T-helper 2 cell treated with Interferon-gamma antibody and Interleukin-4, amounts not matched to agents 100 ng/mL and 5 ng/mL, for 36 hours (primary cell): ENCODE data around the gene CD99L2. TPM values are rescaled to one million over a fixed set of nuclear protein-coding genes. Genes with fewer than 3 reads are reported as not detected.
"Not testable (repeated sequence)": the region's sequence is repeated elsewhere in the genome, so short reads cannot be mapped to it uniquely, and the experiment has no call there.

Experiments used
- intact Hi-C: fragments of 100-400 bp; cut with micrococcal nuclease; formaldehyde crosslinking; loops from one replicate; pipeline ENCODE4 v1.15.1; 2023
- total RNA-seq: library from RNA; stranded (reverse); gene quantifications from 2 replicates; pipeline ENCODE4 v1.2.3, GENCODE V29; 2022

CD99L2 gene
- total RNA-seq, 1 donor from 2014 or later, result 13.0 TPM

GRCh38 chrX:150897421-150898320, 797 bp downstream of the CD99L2 start:
- intact Hi-C loops, result loop anchor here (1.0 to 10.0 kb wide), 7 partner anchors 86 to 963 kb away; partner anchors contain the start of genes EOLA2, HMGB3, MTM1 and MTMR1

- intact Hi-C loops, result loop anchor here (10.0 kb wide), 1 partner anchor 962 kb away; the partner anchor contains the start of gene EOLA2
Observed at GRCh38 chrX:150896632-150897031, 1.8 kb downstream of the CD99L2 start.

- intact Hi-C loops, result loop anchor here (10.0 kb wide), 1 partner anchor 959 kb away; the partner anchor contains the start of gene EOLA2
Observed at GRCh38 chrX:150893936-150894335, 4.5 kb downstream of the CD99L2 start.

- intact Hi-C loops, result no loop called here
Observed at GRCh38 chrX:150889131-150889530, 9.3 kb downstream of the CD99L2 start.

DNA sequence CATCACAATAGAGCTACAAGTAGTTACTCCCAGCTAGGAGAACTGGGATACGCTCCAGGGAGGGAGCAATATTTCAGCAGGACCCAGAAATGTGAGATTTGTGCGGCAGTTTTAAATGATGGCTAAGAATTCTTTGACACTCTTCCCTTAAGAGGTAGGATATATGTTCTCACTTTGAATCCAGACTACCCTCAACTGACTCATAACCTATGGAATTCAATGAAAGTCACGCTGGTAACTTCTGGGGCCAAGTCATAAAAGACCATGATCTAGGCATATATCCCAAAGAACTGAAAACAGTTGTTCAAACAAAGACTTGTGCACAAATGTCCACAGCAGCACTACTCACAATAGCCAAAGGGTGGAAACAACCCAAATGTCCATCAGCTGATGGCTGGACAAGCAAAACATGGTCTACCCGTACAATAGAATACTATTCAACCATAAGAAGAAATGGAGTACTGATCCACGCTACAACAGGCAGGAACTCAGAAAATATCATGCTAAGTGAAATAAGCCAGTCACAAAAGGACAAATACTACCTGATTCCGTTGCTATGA, 10.5 kb downstream of the CD99L2 start:
- intact Hi-C loops, result no loop called here

GRCh38 chrX:150887268-150887667, 11.2 kb downstream of the CD99L2 start:
- intact Hi-C loops, result not testable (repeated sequence)

DNA sequence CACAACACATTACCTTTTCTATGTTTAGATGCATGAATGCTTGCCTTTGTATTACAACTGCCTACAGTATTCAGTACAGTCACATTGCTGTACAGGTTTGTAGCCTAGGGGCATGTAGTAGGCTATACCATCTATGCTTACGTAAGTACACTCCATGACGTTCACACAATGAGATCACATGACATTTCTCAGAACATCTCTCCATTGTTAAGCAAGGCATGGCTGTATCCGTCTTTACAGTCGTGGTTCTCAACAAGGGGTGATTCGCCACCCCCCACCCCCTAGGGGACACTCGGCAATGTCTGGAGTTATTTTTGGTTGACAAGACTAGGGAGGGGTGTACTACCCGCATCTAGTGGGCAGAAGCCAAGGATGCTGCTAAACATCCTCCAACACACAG, 12.1 kb downstream of the CD99L2 start:
- intact Hi-C loops, result no loop called here

DNA sequence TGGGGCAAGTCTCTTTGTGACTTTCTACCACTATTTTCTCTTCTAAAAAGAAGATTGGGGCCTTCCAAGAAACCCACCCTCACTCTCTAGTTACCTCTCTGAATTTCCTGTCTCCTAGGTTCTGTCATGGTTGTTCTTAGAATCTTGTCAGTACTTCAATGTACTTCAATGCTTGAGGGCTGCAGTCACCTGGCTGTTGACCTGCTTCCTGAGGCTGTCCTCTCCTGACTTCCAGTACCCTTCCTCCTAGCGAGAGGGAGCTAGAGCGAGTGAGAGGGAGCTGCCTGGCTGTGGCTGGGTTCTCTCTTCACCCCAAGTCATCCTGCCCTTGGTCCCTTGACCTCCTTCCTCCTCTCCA, 17.7 kb downstream of the CD99L2 start:
- intact Hi-C loops, result no loop called here

- intact Hi-C loops, result no loop called here
Observed at GRCh38 chrX:150879855-150880807, 18.3 kb downstream of the CD99L2 start.

DNA sequence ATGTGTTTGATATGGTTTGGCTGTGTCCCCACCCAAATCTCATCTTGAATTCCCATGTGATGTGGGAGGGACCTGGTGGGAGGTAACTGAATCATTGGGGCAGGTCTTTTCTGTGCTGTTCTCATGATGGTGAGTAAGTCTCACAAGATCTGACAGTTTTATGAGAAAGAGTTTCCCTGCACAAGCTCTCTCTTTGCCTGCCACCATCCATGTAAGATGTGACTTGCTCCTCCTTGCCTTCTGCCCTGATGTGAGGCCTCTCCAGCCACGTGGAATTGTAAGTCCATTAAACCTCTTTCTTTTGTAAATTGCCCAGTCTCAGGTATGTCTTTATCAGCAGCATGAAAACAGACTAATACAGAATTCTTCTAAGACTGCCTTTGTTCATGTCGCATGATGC, 22.8 kb downstream of the CD99L2 start:
- intact Hi-C loops, result not testable (repeated sequence)

- intact Hi-C loops, result no loop called here
Observed at GRCh38 chrX:150874448-150874847, 24.0 kb downstream of the CD99L2 start.

- intact Hi-C loops, result no loop called here
Observed at GRCh38 chrX:150873616-150874015, 24.9 kb downstream of the CD99L2 start.

DNA sequence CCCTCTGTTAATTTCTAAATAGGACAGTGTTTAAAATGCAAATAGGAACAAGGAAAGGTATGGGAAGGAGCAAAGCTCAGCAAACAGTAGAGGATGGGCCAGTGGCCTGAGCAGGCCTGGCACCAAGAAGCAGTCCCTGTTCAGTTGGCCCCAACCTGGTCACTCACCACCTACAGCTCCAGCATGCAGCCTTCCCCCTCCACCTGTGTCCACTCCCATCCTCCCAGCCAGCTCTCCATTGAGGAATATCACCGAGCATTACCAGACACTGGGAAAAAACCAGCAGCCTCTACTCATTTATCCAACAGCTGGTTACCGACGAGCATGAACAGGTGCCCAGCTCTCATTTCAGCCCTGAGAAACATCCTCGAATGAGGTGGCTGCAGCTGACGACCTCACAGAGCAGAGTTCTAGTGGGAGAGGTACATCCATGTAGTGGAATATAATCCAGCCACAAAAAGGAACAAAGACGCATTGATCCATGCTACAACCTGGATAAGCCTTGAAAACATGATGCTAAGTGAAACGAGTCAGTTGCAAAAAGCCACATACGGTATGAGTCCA, 25.6 kb downstream of the CD99L2 start:
- intact Hi-C loops, result no loop called here

- intact Hi-C loops, result no loop called here
Observed at GRCh38 chrX:150871341-150871811, 27.1 kb downstream of the CD99L2 start.

GRCh38 chrX:150870487-150871340, 27.8 kb downstream of the CD99L2 start:
- intact Hi-C loops, result no loop called here

DNA sequence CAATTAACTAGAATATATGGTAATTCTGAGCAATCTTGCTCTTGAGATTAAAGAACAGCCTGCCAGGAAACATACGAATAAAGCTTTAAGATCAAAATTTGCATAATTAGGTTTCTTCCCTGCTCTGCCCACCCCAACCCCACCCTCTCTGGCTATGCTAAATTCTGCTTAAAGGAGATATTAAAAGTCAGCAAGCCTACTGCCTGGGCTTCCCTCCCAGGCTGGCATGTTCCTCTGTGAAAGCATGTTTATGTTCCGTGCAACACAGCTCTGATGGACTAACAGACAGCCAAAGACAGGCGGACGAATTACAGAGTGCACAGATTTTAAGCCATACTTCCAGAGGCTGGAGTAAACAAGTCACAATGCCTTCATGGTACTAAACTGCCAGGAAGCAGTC, 28.4 kb downstream of the CD99L2 start:
- intact Hi-C loops, result no loop called here

- intact Hi-C loops, result no loop called here
Observed at GRCh38 chrX:150869450-150869849, 29.0 kb downstream of the CD99L2 start.

DNA sequence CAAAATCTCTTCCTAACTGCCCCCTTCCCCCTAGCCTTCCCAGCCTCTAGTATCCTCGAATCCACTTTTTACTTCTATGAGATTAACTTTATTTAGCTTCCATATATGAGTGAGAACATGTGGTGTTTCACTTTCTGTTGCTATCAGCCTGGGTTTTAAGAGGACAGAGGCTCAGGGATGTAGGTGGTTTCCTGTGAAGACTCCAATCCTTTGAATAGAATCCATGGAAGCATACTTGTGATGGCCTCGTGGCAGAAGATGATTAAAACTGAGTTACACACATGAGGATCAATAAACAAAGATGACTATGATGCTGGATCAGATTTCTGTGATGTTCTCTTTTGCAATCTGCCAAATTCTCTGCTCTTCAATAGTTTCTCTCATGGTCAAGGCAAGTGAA, 29.8 kb downstream of the CD99L2 start:
- intact Hi-C loops, result no loop called here

DNA sequence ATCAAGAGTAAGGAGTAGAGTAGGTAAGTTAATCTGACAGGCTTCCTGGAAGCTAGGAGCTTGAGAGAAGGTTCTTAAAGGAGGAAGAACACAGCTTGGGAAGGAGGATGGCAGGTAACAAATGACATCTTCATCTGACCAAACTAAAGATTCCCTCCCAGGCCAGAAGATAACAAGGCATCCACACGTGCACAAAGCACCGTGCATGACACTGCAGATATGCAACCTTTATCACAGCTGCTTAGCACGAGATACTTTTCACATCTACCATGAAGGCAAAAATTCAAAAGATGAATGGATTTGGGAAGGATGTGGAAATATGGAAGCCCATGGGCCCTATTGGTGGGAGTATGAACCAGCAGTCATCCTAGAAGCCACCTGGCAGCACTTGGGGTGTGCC, 34.3 kb downstream of the CD99L2 start:
- intact Hi-C loops, result no loop called here

- intact Hi-C loops, result no loop called here
Observed at GRCh38 chrX:150863191-150863590, 35.3 kb downstream of the CD99L2 start.
